Activated CD8-positive, alpha-beta memory T cell treated with anti-CD3 and anti-CD28 coated beads, Interleukin-2, amount 50 U/mL, for 1 hour (primary cell): ENCODE measurements around the gene QRICH1.
A peak's percentile ranks its signal among the peaks of the same experiment; 100 is the strongest.

Experiments
- DNase-seq: peaks from one replicate; pipeline ENCODE4 v3.0.0-alpha.2; 2020; ENCODE audit errors: extremely low read depth

The QRICH1 gene

DNA sequence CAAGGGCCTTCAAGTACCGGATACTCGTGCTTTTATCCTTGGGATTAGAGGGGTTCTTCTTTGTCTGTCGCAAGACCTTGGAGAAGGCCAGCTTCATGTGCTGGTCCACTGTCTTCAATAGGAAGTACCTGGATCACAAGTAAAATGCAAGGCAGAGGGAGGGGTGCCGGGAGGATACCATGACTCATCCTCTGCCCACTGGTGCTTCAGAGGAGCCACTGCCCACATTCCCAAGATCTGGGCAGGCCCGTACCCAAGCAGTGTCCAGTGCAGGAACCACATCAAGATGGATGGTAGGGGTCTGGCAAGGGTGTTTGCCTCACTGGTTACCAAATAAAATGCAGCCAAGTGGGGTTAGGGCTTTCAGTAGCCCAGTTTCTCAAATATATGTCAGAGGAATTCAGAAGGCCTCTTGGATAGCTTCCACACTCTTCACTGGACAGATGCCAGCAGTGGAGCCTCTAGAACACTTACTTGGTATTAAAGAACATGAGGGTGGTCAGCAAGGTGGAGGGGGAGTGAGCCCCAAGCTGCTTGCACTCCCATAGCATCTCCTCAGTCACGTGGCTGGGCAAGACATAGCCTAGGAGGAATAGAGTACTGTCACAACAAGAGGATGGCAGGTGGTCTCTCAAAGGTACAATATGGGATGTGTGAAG is 61.1 kb downstream of the QRICH1 start:
- DNase-seq = no peak

DNA sequence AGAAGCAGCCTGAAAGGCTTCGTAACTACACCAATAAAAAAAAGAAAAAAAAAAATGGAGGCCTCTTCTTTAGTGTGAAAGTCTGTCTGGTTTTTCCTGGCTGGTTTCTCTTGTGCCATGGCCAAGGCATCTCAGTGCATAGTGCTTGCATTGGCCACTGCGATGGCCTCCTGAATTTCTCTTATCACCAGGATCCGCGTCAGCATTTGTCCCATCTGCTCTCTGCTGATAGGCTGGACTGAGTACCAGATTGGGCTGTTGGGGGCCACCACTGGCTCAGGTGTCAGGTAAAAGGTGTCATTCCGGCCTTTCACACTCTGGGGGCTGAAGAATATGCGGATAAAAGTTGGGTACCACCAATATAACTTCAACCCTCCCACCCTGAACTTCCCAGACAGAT is 63.5 kb downstream of the QRICH1 start:
- DNase-seq = no peak

DNA sequence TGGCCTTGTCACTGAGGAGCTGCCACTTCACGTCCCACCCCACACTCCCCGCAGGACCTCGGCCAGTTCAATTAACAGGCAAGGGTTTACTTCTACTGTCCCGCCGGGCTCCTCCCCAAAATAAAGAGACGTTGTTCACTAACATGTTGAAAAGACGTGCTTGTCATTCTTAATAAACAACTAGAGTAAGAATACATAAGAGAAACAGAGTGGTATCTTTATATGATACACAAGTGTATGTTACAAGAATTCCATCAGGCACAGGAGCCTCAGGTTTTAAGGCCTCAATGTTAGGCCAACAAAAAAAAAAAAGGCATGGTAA is 64.3 kb downstream of the QRICH1 start:
- DNase-seq = no peak

DNA sequence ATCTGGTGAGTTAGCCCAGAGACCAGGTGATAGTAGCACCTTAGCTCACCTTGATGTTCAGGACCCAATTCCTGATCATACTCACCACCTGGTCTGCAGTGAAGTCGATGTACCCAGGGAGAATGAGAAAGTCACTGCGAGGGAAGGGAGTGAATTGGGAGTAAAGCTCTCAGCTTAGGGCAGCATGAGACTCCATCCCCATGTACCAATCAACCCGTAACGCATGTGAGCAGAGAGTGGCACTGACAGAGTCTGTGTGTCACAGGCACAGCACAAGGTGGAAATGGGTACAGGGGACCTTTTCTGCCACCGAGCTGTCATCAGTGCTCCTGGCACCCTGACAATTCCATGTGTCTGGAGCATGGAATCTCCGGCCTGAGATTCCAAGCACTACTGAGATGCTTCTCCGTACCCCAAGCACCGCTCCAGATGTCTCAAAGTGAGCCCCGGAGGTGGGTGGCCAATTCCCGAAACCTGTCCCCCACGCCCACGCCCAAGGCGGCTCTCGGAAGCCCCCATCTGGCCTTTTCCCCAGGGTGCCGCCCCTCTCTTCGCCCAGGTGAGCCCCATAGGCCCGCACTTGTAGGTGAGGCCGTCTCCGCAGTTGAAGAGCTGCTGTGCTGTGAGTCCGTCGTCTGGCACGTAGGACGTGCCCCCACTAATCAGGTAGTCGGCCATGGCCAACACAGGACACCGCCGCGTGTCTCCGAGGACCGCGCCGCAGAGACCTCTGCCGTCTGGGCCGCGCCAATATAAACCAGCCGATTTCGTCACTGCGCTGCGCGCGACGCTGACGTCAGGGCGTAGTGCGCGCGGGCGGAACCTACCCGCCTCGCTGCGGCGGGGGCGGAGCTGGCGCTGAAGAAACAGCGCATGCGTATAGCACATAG is 65.0 kb downstream of the QRICH1 start, which contains the start of gene IMPDH2:
IMPDH2 (minus strand) TSS at position 726 of the 890 bp plus-strand sequence; CDS start at position 678, 48 bp downstream.
- peak; percentile 72 for DNase-seq

DNA sequence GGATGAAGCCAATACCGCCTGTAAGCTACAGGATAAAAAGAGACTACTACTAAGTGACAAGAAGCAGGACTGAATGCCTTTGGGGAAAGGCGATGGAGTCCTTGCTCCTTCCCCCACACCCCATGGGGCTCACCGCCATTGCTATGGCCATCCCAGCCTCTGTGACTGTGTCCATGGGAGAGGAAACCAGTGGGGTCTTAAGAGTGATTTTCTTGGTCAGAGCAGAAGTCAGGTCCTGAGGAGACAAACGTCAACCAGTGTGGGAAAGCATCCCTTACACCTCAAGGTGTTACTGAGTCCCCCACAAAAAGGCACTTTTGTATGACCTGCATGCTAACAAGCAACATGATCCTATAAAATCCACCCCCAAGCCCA is 65.6 kb downstream of the QRICH1 start:
- DNase-seq = no peak

DNA sequence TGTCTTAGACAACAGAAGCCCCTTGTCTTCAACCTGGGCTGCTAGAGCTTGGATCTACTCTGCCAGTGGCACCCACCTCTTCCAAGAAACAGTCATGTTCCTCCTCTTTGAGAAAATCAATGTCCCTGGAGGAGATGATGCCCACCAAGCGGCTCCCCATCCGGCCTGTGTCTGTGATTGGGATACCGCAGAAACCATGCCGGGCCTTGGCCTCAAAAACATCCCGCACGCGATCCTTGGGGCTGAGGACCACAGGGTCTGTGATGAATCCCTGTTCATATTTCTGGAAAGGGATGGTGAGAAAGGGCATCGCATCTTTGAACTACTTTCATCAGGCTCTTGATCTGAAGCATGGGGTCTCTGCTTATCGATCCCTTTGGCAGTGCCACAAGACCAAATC is 66.2 kb downstream of the QRICH1 start:
- DNase-seq = no peak

DNA sequence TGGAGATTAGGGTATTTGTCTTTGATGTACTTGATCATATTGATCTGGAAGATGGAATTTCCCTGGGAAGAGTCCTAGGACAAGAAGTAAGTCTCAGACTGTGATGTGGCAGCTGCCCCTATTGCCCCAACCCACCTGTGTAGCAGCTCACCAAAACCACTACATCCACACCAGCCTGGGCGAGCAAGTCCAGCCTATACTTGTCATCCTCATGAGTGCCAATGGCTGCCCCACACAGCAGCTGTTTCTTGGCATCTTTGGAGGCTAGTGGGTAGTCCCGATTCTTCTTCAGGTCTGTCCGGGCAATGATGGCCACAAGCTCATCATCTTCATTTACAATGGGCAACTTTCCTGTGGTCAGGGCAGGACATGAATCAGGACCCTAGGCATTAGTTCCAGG is 67.3 kb downstream of the QRICH1 start:
- no peak for DNase-seq

DNA sequence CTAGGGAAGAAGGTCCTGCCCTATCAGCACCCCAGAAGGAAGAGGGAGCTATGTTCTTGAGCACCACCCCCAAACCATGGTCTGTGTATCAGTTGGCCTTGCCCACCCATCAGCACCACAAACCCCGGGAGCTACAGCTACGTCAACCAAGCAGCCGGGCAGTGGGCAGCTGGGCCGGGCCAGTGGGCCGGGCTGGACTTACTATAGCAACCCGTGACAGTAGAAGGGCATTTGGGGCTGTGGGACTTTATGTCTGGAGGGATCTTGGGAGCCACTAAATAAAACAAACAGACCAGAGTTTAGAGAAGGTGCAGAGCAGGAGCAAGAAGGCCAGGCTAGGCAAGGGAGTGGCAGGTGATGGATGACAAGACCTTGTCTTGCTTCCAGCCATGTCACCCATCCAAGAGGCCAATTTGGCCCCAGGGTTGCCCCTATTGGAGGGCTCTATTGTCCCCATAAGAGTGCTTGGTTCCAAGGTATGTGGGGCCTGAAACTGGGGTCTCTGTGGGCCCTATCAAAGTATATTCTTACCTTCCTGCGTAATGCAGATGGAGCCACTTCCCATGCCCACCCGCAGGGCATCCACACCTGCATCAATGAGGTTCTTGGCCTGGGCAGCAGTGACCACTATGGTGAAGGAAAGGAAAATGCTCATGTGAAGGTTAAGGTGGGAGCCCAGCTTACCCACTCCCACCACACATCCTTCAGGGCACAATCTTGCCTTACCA is 67.9 kb downstream of the QRICH1 start:
- DNase-seq = no peak

DNA sequence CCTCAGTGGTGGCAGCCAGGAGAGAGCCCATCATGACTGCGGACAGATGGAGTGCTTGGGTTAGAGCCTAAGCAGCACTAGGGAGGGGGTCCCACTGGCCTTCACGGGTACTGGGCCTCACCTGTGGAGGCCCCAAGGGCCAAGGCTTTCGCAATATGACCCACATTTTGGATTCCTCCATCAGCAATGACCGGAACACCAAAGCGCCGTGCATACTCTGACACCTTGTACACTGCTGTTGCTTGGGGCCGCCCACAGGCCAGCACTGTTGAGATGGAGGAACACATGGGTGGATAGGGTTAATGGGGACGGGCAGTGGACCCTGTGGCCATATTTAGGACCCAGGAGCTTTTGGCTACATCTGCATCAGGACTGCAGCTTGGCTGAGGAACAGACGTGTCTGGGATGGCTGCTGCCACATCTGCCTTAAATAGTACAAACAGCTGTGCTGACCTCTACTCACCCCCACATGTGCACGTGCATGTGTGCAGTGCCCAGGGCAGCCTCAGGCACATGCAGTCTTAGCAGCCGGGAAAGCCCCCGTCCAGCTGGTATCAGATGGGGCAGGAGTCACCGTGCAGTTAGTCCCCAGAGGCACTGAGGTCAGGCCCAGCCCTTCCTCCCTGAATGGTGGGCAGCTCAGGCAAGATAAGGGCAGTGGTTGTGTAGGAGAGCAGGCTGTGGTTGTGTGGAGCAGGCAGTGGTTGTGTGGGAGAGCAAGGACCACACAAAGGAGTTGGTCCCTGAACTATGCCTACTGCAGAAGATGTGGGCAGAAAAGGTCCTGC is 68.7 kb downstream of the QRICH1 start:
- DNase-seq = no peak

DNA sequence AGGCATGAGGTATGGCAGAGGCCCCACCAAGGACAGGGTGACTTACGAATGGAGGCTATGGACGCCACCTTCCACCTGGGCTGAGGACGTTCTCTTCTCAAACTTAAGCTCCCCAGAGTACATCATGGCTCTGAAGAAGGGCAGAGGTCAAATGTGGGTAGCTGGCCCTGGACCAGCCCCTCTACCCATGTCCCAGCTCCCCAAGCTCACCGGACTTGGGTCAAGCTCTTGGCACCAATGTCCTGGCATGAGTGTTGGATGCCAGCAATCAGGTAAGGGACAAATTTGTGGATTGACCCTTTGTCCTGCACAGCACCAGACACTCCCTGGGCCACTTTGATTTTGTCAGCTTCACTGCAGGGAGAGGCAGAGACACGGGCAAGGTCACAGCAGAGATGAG is 69.4 kb downstream of the QRICH1 start:
- DNase-seq = no peak

DNA sequence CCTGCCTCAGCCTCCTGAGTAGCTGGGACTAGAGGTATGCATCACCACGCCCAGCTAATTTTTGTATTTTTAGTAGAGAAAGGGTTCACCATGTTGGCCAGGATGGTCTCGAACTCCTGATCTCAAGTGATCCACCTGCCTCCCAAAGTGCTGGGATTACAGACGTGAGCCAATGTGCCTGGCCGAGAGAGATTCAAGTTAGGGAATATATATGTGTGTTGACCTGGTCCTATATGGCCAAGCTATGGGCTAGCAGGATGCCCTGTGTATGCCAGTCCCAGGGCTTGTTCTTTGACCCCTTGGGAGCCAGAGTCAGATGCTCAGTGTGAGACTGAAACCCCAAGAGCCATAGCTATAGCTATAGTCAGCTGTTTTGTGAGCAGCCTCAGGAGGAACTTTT is 70.1 kb downstream of the QRICH1 start:
- no peak for DNase-seq

DNA sequence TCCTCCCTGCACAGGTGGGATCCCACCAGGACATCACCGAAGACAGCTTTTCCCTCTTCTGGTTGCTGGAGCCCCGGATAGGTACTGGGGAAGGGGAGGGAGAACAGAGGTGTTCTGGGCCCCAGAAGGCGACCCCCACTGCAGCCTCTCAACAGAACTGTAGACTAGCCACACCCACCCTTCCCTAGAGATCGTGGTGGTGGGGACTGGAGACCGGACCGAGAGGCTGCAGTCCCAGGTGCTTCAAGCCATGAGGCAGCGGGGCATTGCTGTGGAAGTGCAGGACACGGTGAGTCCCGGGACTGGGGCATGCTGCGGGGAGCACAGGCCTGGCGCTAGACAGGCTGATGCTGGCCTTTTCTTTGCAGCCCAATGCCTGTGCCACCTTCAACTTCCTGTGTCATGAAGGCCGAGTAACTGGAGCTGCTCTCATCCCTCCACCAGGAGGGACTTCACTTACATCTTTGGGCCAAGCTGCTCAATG is 71.1 kb downstream of the QRICH1 start:
- DNase-seq = no peak

DNA sequence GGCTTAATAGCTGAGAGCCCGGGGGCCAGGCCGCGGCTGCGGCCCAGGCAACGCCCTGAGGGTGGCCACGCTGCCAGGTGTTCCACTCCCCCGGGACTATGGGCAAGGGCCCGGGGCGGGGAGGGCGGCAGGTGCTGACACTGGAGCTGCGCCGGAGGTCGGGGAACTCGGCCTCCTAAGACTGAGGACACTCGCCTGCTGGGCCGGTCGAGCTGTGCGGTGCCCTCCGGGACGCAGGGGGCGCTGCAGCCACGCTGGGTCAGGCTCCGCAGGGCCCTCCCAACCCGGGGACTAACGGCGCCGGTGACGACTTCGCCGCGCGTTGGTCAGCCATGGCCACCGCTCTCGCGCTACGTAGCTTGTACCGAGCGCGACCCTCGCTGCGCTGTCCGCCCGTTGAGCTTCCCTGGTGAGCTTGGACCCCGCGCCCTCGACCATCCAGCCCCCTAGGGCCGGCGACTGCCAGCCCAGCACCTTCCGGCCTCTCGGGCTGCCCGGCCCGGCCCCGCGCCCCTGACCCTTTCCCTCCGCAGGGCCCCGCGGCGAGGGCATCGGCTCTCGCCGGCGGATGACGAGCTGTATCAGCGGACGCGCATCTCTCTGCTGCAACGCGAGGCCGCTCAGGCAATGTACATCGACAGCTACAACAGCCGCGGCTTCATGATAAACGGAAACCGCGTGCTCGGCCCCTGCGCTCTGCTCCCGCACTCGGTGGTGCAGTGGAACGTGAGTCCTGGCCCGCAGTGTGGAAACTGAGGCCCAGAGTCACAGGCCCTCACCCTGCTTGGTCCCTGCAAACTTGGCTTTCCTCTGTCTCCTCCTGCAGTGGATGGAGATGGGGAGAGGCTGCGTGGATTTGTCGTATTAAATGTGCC is 71.8 kb downstream of the QRICH1 start, which contains the start of gene NDUFAF3:
NDUFAF3 (plus strand) TSS at position 309 of the 875 bp plus-strand sequence; CDS start at position 333, 24 bp downstream.
- DNase-seq = peak; percentile 64

DNA sequence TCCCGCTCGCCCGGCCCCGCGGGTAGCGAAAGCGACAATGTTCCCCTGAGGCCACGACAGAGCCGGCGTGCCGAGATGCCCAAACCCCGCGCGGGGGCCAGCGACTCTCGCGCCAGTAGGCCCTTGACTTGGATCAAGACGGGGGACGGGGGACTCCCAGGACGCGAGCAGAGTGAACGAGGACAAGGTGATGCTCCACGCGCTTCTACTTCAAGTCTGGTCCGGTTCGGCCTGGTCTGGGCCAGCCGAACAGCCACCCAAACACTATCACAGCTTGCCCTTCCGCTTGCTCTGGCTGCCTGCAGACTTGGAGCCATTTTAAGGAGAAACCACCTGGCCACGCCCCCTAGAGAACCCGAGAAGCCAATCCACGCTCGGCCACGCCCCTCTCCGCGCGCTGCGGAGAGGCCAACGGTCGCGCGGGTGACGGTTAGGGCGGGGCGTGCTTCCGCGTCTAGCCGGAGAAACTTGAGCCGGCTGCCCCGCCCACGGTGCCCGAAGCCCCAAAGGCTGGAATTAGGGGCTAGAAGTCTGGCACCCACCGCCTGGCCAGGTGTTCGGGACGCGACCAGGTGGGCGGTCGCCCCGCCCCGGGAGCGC is 72.6 kb downstream of the QRICH1 start:
- DNase-seq = peak; percentile 97

DNA sequence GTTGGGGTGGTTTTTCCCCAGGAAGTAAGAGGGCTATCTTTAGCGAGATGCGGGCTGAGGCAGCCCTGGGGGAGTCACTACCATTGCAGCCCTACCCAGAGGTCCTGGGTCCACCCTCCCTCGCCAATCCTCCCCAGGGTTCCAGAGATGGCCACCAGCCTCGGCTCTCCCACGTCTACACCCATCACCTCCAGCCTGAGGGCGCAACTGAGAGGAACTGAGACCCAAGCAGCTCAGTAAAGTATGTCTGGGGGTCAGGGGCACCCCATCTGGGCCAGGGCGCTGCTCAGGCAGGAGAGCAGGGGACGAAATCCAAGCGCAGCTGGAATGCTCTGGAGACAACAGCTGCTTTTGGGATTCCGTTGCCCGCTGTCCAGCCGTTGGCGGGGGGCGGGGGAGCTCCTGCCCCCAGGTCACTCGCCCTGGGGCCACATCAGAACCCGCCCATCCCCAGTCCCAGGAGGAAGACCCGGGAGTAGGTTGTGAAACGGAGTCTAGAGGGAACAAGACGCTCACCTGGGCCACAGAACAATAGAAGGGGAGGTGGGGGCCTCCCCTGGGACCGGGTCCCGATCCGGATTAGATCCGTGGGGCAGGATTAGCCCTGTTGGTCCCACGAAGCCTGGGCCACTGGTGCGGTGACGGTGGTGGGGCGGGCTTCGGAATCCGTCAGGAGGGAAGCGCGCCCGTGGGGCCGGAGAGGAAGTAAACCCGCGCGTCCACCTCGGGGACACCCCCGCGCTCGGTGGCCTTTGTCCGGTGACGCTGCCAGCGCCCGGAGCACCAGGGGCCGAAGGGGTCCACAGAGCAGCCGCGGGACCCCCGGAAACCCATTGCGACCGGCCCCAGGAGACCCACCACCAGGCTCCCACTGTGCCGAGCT is 73.3 kb downstream of the QRICH1 start:
- no peak for DNase-seq

DNA sequence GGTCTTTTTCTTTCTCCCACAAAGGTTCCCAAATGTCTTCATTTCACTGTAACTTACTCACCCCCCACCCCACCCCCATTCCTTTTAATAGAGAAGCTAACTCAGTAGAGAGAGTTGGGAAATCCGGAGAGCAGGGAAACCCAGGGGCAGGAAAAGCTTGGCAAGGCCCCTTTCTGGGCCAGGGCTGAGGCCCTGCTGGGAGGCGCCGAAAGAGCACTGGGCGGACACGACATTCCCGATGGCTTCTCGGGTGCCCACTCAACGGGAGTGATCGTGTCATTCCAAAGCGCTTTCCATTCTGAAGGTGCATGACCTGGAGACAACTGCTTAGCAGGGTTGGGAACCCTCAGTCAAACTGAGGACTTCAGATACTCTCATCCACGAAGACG is 73.9 kb downstream of the QRICH1 start:
- no peak for DNase-seq

DNA sequence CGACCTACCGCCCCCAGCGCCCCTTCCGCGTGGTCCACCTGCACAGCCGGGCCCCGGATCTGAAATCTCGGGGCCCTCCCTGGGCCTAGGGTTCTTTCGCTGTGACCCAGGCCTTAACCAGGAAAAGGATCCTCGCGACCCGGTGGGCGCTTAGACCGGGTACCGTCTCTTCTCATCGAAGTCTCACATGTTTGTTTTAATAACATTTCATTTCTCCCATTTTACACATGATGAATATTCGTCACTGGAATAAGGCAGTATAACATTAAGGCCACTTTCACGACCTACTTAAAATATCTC is 75.2 kb downstream of the QRICH1 start:
- DNase-seq = no peak

DNA sequence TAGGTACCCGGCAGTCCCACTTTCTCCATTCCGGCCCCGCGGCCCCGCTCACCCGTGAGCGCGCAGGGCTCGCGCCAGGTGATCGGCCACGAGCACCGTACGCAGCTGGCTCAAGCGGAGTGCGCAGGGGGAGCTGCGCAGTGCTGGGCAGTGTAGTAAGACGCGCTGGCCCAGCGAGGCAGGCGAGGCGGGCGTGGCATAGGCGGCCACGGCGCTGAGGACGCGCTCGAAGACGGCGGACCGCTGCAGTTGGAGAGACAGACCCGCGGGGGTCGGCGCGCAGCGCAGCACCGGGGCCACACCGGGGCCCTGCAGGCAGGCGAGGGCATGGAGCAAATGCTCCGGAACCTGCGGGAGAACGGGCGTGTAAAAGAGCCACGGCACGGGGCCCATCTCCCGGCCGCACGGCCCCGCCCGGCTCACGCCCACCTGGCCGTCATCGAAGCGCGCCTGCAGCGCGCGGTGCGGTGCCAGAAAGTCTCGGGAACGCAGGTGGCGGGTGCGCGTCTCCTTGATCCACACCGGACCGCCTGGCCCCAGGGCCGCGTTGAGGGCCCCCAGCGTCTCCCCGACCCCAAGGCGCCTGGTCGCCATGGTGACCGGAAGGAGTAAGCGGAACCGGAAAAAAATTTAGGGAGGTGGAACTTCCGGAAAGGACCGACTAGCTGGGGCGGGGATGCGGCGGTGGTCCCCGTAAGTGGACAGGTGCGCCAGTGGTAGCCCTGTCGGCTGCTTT is 75.7 kb downstream of the QRICH1 start, which contains the start of gene DALRD3:
DALRD3 (minus strand) TSS at position 610 of the 736 bp plus-strand sequence; CDS start at position 594, 16 bp downstream.
- DNase-seq = no peak
